HG02678 (cell line): Measurements from ENCODE around the gene GRIK2.

Source experiments
- ATAC-seq: cut with Tn5 transposase; IDR thresholded peaks from one replicate; pipeline ENCODE4 v1.9.1; 2021; ENCODE audit warnings: mild to moderate bottlenecking, moderate library complexity; ENCODE audit not compliant: unreplicated experiment

The GRIK2 gene

GRCh38 chr6:101703311-101703710 is 309.8 kb downstream of the GRIK2 start:
- ATAC-seq = no peak

GRCh38 chr6:101705866-101706265 is 312.4 kb downstream of the GRIK2 start:
- no peak for ATAC-seq

GRCh38 chr6:101706576-101706975 is 313.1 kb downstream of the GRIK2 start:
- ATAC-seq = no peak

GRCh38 chr6:101711518-101711917 is 318.0 kb downstream of the GRIK2 start:
- ATAC-seq = no peak

- no peak for ATAC-seq
These were observed 322.9 kb downstream of the GRIK2 start for GRCh38 chr6:101716387-101716786.

GRCh38 chr6:101716810-101717209 is 323.3 kb downstream of the GRIK2 start:
- ATAC-seq = no peak

GRCh38 chr6:101719521-101719920 is 326.0 kb downstream of the GRIK2 start:
- no peak for ATAC-seq

- ATAC-seq = no peak
These were observed 329.0 kb downstream of the GRIK2 start for GRCh38 chr6:101722471-101722870.

GRCh38 chr6:101722991-101723579 is 329.6 kb downstream of the GRIK2 start:
- no peak for ATAC-seq

GRCh38 chr6:101728388-101728787 is 334.9 kb downstream of the GRIK2 start:
- ATAC-seq = no peak

- ATAC-seq = no peak
These were observed 335.4 kb downstream of the GRIK2 start for GRCh38 chr6:101728956-101729355.

- no peak for ATAC-seq
These were observed 337.4 kb downstream of the GRIK2 start for GRCh38 chr6:101730954-101731353.

- no peak for ATAC-seq
These were observed 340.4 kb downstream of the GRIK2 start for GRCh38 chr6:101733899-101734298.

- no peak for ATAC-seq
These were observed 345.0 kb downstream of the GRIK2 start for GRCh38 chr6:101738481-101738880.

GRCh38 chr6:101740631-101741030 is 347.1 kb downstream of the GRIK2 start:
- ATAC-seq = no peak

GRCh38 chr6:101741474-101742171 is 348.1 kb downstream of the GRIK2 start:
- ATAC-seq = no peak

- no peak for ATAC-seq
These were observed 353.7 kb downstream of the GRIK2 start for GRCh38 chr6:101747160-101747559.

- ATAC-seq = no peak
These were observed 354.2 kb downstream of the GRIK2 start for GRCh38 chr6:101747716-101748115.

GRCh38 chr6:101755931-101756330 is 362.4 kb downstream of the GRIK2 start:
- no peak for ATAC-seq

GRCh38 chr6:101758368-101758767 is 364.9 kb downstream of the GRIK2 start:
- ATAC-seq = no peak

GRCh38 chr6:101760843-101761621 is 367.5 kb downstream of the GRIK2 start:
- no peak for ATAC-seq

- ATAC-seq = no peak
These were observed 369.3 kb downstream of the GRIK2 start for GRCh38 chr6:101762851-101763250.
